ENCODE data around the gene PIWIL4.

PIWIL4 gene

DNA sequence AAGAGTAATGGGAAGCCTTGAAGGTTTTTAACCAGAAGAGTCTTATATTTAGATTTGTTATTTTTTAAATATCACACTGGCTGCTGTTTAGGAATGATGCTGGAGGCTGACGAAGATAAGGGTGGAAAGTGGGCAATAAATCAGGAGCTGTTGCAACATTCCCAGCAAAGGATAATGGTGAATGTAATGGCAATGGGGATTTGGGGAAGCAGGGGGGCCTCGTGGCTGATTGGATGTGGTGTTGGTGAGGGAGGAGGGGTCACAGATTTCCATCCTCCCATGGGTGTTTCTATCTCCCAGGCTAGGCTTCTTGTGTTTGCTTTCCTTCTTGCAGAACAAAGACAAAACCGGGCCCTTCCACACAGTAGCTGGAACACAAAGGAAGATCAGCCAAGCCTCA lies 80.8 kb downstream of the PIWIL4 start:
- Histone ChIP-seq H4K20me1 (ENCODE audit: insufficient read depth, low read length, poor library complexity, severe bottlenecking) (no peaks in the 10 kb centered on the region), H3K9me2 (replicated peaks; ENCODE audit: low read depth, low read length) (no peaks in the 10 kb centered on the region), H3F3A (ENCODE audit: low read depth) (no peaks in the 10 kb centered on the region), H2AFZ (ENCODE audit: low read length) (no peak overlapping the region), H3K9ac (ENCODE audit: low read depth, low read length, poor library complexity, severe bottlenecking) (no peak overlapping the region), H3K4me3 (ENCODE audit: low read length, poor library complexity, severe bottlenecking) (no peak overlapping the region), H3K9me3 (ENCODE audit: insufficient read depth, low read depth, low read length) (no peaks in the 10 kb centered on the region), H3K79me2 (ENCODE audit: insufficient read depth, low read length) (no peaks in the 10 kb centered on the region), H3K36me3 (ENCODE audit: insufficient read depth, low read length) (no peaks in the 10 kb centered on the region), H3K4me1 (ENCODE audit: insufficient read depth, low read length, poor library complexity, severe bottlenecking) (no peaks in the 10 kb centered on the region), H3K4me2 (ENCODE audit: low read depth, low read length, poor library complexity, severe bottlenecking) (no peak overlapping the region), H3K27me3 (ENCODE audit: insufficient read depth, low read length, poor library complexity, severe bottlenecking) (no peaks in the 10 kb centered on the region)
- TF ChIP-seq EZH2phosphoT487 (IDR thresholded peaks at IDR 0.05; ENCODE audit: borderline replicate concordance), result no peak
- TF ChIP-seq, protein P1, sequence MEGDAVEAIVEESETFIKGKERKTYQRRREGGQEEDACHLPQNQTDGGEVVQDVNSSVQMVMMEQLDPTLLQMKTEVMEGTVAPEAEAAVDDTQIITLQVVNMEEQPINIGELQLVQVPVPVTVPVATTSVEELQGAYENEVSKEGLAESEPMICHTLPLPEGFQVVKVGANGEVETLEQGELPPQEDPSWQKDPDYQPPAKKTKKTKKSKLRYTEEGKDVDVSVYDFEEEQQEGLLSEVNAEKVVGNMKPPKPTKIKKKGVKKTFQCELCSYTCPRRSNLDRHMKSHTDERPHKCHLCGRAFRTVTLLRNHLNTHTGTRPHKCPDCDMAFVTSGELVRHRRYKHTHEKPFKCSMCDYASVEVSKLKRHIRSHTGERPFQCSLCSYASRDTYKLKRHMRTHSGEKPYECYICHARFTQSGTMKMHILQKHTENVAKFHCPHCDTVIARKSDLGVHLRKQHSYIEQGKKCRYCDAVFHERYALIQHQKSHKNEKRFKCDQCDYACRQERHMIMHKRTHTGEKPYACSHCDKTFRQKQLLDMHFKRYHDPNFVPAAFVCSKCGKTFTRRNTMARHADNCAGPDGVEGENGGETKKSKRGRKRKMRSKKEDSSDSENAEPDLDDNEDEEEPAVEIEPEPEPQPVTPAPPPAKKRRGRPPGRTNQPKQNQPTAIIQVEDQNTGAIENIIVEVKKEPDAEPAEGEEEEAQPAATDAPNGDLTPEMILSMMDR (conservative IDR thresholded peaks at IDR 0.05; ENCODE audit: low read length), result no peak

DNA sequence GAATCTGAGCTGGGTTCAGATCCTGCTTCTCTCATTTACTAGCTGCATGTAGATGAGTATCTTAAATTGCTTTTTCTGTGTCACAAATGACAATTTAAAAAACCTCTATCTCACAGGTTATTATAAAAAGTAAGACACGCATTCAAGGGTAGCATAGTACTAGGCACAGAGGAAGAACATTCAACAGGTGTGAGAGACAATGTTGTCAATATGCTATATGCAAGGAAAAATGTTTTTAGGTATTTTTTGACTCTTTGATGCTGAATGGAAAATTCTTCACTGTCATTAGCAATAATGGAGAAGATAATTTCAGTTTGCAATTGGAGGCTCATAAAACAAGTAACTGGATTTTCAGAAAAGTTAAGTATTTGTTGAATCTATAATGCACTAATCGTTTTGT lies 81.6 kb downstream of the PIWIL4 start:
- no peak overlapping the region for H3K9ac ChIP-seq (ENCODE audit: low read depth, low read length, poor library complexity, severe bottlenecking)
- no peaks in the 10 kb centered on the region for H3K36me3 ChIP-seq (ENCODE audit: insufficient read depth, low read length)
- H3F3A ChIP-seq (ENCODE audit: low read depth), result no peaks in the 10 kb centered on the region
- H2AFZ ChIP-seq (ENCODE audit: low read length), result no peak overlapping the region
- H3K4me2 ChIP-seq (ENCODE audit: low read depth, low read length, poor library complexity, severe bottlenecking), result no peak overlapping the region
- no peaks in the 10 kb centered on the region for H4K20me1 ChIP-seq (ENCODE audit: insufficient read depth, low read length, poor library complexity, severe bottlenecking)
- TF ChIP-seq, protein P1 (conservative IDR thresholded peaks at IDR 0.05; ENCODE audit: low read length), result no peak
- TF ChIP-seq EZH2phosphoT487 (IDR thresholded peaks at IDR 0.05; ENCODE audit: borderline replicate concordance), result no peak
- no peaks in the 10 kb centered on the region for H3K9me2 ChIP-seq (replicated peaks; ENCODE audit: low read depth, low read length)
- H3K4me3 ChIP-seq (ENCODE audit: low read length, poor library complexity, severe bottlenecking), result no peak overlapping the region
- H3K4me1 ChIP-seq (ENCODE audit: insufficient read depth, low read length, poor library complexity, severe bottlenecking), result no peaks in the 10 kb centered on the region
- H3K27me3 ChIP-seq (ENCODE audit: insufficient read depth, low read length, poor library complexity, severe bottlenecking), result no peaks in the 10 kb centered on the region
- H3K9me3 ChIP-seq (ENCODE audit: insufficient read depth, low read depth, low read length), result no peaks in the 10 kb centered on the region
- no peaks in the 10 kb centered on the region for H3K79me2 ChIP-seq (ENCODE audit: insufficient read depth, low read length)

DNA sequence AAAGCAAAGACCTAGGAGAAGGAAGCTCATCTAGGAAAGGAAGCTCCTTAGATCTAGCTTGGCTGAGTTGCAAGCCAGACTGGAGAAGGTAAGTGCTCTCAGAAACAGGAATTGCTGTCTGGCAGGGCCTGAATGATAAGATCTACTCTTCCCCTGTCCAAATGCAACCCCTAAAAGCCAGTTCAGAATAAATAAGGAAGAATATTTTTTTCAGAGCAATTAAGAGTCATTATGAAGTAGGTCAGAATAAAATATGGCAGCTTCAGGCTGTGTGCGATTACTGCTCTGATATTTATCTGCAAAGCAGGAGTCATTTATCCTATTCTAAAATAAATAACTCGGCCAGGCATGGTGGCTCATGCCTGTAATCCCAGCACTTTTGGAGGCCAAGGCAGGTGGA lies 82.1 kb downstream of the PIWIL4 start:
- Histone ChIP-seq H3K9me2 (replicated peaks; ENCODE audit: low read depth, low read length) (no peaks in the 10 kb centered on the region), H3F3A (ENCODE audit: low read depth) (no peaks in the 10 kb centered on the region), H4K20me1 (ENCODE audit: insufficient read depth, low read length, poor library complexity, severe bottlenecking) (no peaks in the 10 kb centered on the region), H3K4me1 (ENCODE audit: insufficient read depth, low read length, poor library complexity, severe bottlenecking) (no peaks in the 10 kb centered on the region), H3K79me2 (ENCODE audit: insufficient read depth, low read length) (no peaks in the 10 kb centered on the region), H3K27me3 (ENCODE audit: insufficient read depth, low read length, poor library complexity, severe bottlenecking) (no peaks in the 10 kb centered on the region), H2AFZ (ENCODE audit: low read length) (no peak overlapping the region), H3K36me3 (ENCODE audit: insufficient read depth, low read length) (no peaks in the 10 kb centered on the region), H3K4me2 (ENCODE audit: low read depth, low read length, poor library complexity, severe bottlenecking) (no peak overlapping the region), H3K9ac (ENCODE audit: low read depth, low read length, poor library complexity, severe bottlenecking) (no peak overlapping the region), H3K9me3 (ENCODE audit: insufficient read depth, low read depth, low read length) (no peaks in the 10 kb centered on the region), H3K4me3 (ENCODE audit: low read length, poor library complexity, severe bottlenecking) (no peak overlapping the region)
- TF ChIP-seq, protein P1 (conservative IDR thresholded peaks at IDR 0.05; ENCODE audit: low read length), result no peak
- TF ChIP-seq EZH2phosphoT487 (IDR thresholded peaks at IDR 0.05; ENCODE audit: borderline replicate concordance), result no peak
